HG03571 (cell line): ENCODE measurements around the gene ZNF726.
"Not testable (repeated sequence)": the region's sequence is repeated elsewhere in the genome, so short reads cannot be mapped to it uniquely, and the experiment has no call there.

ENCODE experiments used
- ATAC-seq: cut with Tn5 transposase; IDR thresholded peaks from one replicate; pipeline ENCODE4 v1.9.1; 2021; ENCODE audit not compliant: unreplicated experiment

ZNF726 gene

GRCh38 chr19:23914402-23915286, at the start of gene ZNF726:
ZNF726 (plus strand) TSS chr19:23914886; CDS start chr19:23914995, 109 bp downstream.
- ATAC-seq = peak; percentile 79

- ATAC-seq = no peak
These were observed 46.8 kb upstream of the ZNF726 start for GRCh38 chr19:23867895-23868294.

- no peak for ATAC-seq
These were observed 46.1 kb upstream of the ZNF726 start for GRCh38 chr19:23868630-23869029.

- no peak for ATAC-seq
These were observed 42.3 kb upstream of the ZNF726 start for GRCh38 chr19:23872282-23872919.

GRCh38 chr19:23876261-23876660, 38.4 kb upstream of the ZNF726 start:
- no peak for ATAC-seq

- ATAC-seq = not testable (repeated sequence)
These were observed 37.9 kb upstream of the ZNF726 start for GRCh38 chr19:23876756-23877155.

- ATAC-seq = no peak
These were observed 32.2 kb upstream of the ZNF726 start for GRCh38 chr19:23882493-23882892.

GRCh38 chr19:23884363-23884762, 30.3 kb upstream of the ZNF726 start:
- no peak for ATAC-seq

GRCh38 chr19:23887642-23888041, 27.0 kb upstream of the ZNF726 start:
- ATAC-seq = no peak

- not testable (repeated sequence) for ATAC-seq
These were observed 18.6 kb upstream of the ZNF726 start for GRCh38 chr19:23896096-23896495.

- ATAC-seq = no peak
These were observed 17.8 kb upstream of the ZNF726 start for GRCh38 chr19:23896912-23897311.

GRCh38 chr19:23901360-23901759, 13.3 kb upstream of the ZNF726 start:
- ATAC-seq = no peak

GRCh38 chr19:23904406-23904805, 10.3 kb upstream of the ZNF726 start:
- no peak for ATAC-seq

- no peak for ATAC-seq
These were observed 8.9 kb upstream of the ZNF726 start for GRCh38 chr19:23905771-23906170.

GRCh38 chr19:23906835-23907234, 7.9 kb upstream of the ZNF726 start:
- ATAC-seq = no peak

- no peak for ATAC-seq
These were observed 6.5 kb upstream of the ZNF726 start for GRCh38 chr19:23908165-23908564.

- ATAC-seq = no peak
These were observed 5.5 kb upstream of the ZNF726 start for GRCh38 chr19:23909222-23909621.

- no peak for ATAC-seq
These were observed 755 bp upstream of the ZNF726 start for GRCh38 chr19:23913931-23914330.

- ATAC-seq = no peak
These were observed 2.3 kb downstream of the ZNF726 start for GRCh38 chr19:23916991-23917390.

- no peak for ATAC-seq
These were observed 3.2 kb downstream of the ZNF726 start for GRCh38 chr19:23917856-23918255.

GRCh38 chr19:23925285-23925684, 10.6 kb downstream of the ZNF726 start:
- ATAC-seq = no peak

GRCh38 chr19:23932878-23933277, 18.2 kb downstream of the ZNF726 start:
- ATAC-seq = no peak
